ENCODE data around the gene MEAF6. TPM values are rescaled to one million over a fixed set of nuclear protein-coding genes. Genes with fewer than 3 reads are reported as not detected.

MEAF6 gene
- total and polyA plus RNA-seq, 2 experiments from 2014 or later: 60.1 to 64.5 TPM

GRCh38 chr1:37545019-37545418 lies 30.5 kb upstream of the MEAF6 start:
- Histone ChIP-seq H3F3A (replicated peaks; ENCODE audit: low read depth) (no peaks in the 10 kb centered on the region), H3K27ac (ENCODE audit: low read depth) (no peak overlapping the region), H2AFZ (no peak overlapping the region), H3K36me3 (ENCODE audit: insufficient read depth) (peaks cover 13% of the 10 kb centered on the region), H3K4me1 (ENCODE audit: insufficient read depth) (no peaks in the 10 kb centered on the region), H3K9me2 (ENCODE audit: insufficient read depth) (no peaks in the 10 kb centered on the region), H3K4me3 (no peak overlapping the region), H3K27me3 (ENCODE audit: insufficient read depth) (no peaks in the 10 kb centered on the region), H4K20me1 (replicated peaks; ENCODE audit: insufficient read depth) (peaks cover 5% of the 10 kb centered on the region; the same call in 1 of the 2 replicates), H3K4me2 (no peak overlapping the region), H3K79me2 (replicated peaks; ENCODE audit: insufficient read depth) (peaks cover 21% of the 10 kb centered on the region; the same call in 1 of the 2 replicates)
- H3K4me3 Mint-ChIP-seq: no peak overlapping the region
- no peaks in the 10 kb centered on the region for H3K4me1 Mint-ChIP-seq
- peaks cover 55% of the 10 kb centered on the region for H3K36me3 Mint-ChIP-seq (ENCODE audit: low read depth)
- ATAC-seq: no peak
- no peak overlapping the region for H3K27ac Mint-ChIP-seq
- H3K9me3 Mint-ChIP-seq: no peaks in the 10 kb centered on the region
- H3K27me3 Mint-ChIP-seq (ENCODE audit: insufficient read depth, low read depth, poor library complexity): no peaks in the 10 kb centered on the region
- TF ChIP-seq NANOG (IDR thresholded peaks at IDR 0.05; ENCODE audit: borderline replicate concordance) (no peak), CREB1 (CRISPR knock-in tag; IDR thresholded peaks at IDR 0.05; ENCODE audit: low read depth) (no peak), REST (IDR thresholded peaks at IDR 0.05; ENCODE audit: unreplicated experiment) (no peak), EZH2phosphoT487 (IDR thresholded peaks at IDR 0.05; ENCODE audit: unreplicated experiment) (no peak), CTCF (conservative IDR thresholded peaks at IDR 0.05; ENCODE audit: low read depth in 2 of 2) (no peak), STAT1 (IDR thresholded peaks at IDR 0.05; ENCODE audit: unreplicated experiment) (no peak), ETS1 (IDR thresholded peaks at IDR 0.05) (no peak), POLR2AphosphoS5 (IDR thresholded peaks at IDR 0.05; ENCODE audit: low read depth) (no peak), ZNF331 (CRISPR knock-in tag; IDR thresholded peaks at IDR 0.05; ENCODE audit: low read depth) (no peak), ZNF462 (CRISPR knock-in tag; IDR thresholded peaks at IDR 0.05) (no peak), EZH2 (IDR thresholded peaks at IDR 0.05; ENCODE audit: low read depth, unreplicated experiment) (no peak), ZNF114 (CRISPR knock-in tag; IDR thresholded peaks at IDR 0.05) (no peak), JUNB (IDR thresholded peaks at IDR 0.05; ENCODE audit: unreplicated experiment) (no peak)
- no peak for DNase-seq (ENCODE audit: low spot score)
